ENCODE measurements around the gene C2orf15. TPM values are rescaled to one million over a fixed set of nuclear protein-coding genes. Genes with fewer than 3 reads are reported as not detected.

The C2orf15 gene
- total RNA-seq, 1 donor from 2014 or later: 5.6 TPM

DNA sequence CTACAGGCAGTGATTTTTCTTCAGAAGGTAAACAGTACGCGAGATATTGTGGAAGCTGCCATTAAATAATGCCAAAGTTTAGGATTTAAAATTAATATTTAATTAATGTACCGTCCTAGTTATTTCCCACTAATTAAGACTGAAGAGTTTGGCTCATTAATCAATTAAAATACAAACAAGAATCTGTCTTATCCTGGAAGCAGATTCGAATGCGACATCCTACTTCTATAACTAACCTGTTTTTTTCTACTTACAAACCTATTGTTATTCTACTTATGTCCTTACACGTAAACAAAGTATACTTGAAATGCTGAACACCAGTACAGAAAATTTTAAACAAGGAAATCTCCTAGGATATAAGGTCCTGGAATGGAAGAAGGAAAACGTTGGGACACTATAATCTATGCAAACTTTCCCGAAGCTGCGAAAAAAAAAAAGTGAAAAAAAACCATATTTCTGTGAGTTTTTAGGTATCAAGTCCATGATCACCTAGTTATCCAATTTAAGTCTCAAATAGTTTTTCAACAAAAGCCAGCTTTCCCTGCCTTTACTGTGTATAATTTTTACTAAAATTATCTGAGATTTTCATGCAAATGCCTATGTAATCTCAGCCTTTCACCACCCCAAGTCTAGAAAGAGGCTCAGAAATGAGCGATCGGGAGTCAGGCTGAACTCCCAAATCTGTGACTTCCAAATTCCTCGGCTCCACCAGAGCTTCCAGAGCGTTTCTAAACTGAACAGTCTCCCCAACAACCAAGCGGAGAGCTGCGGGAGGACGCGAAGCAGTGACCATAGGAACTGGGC lies 1.2 kb upstream of the C2orf15 start:
- H3K27me3 Mint-ChIP-seq: no peaks in the 10 kb centered on the region
- H3K9me3 Mint-ChIP-seq: peaks cover 4% of the 10 kb centered on the region
- H3K4me3 Mint-ChIP-seq: peak overlapping the region; percentile 99
- H3K27ac Mint-ChIP-seq: peak overlapping the region; percentile 95
- peaks cover 11% of the 10 kb centered on the region for H3K36me3 Mint-ChIP-seq
- TF ChIP-seq, protein P1, sequence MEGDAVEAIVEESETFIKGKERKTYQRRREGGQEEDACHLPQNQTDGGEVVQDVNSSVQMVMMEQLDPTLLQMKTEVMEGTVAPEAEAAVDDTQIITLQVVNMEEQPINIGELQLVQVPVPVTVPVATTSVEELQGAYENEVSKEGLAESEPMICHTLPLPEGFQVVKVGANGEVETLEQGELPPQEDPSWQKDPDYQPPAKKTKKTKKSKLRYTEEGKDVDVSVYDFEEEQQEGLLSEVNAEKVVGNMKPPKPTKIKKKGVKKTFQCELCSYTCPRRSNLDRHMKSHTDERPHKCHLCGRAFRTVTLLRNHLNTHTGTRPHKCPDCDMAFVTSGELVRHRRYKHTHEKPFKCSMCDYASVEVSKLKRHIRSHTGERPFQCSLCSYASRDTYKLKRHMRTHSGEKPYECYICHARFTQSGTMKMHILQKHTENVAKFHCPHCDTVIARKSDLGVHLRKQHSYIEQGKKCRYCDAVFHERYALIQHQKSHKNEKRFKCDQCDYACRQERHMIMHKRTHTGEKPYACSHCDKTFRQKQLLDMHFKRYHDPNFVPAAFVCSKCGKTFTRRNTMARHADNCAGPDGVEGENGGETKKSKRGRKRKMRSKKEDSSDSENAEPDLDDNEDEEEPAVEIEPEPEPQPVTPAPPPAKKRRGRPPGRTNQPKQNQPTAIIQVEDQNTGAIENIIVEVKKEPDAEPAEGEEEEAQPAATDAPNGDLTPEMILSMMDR (conservative IDR thresholded peaks at IDR 0.05): no peak
- no peak for DNase-seq (ENCODE audit: extremely low spot score, unreplicated experiment)
- H3K4me1 Mint-ChIP-seq (ENCODE audit: unreplicated experiment): no peaks in the 10 kb centered on the region

DNA sequence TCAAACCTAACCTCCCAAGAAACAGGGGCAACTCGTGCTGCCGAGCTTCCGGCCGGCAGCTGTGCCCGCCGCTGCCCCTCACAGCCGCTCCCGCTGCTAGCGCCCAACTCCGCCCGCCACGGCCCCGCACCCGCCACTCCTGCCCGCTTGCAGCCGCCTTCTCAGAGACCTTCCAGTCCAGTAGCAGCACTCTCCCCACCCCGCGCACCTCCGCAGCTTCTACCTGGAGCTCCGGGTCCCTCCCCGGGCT lies 722 bp upstream of the C2orf15 start:
- H3K4me3 Mint-ChIP-seq: peak overlapping the region; percentile 99
- H3K36me3 Mint-ChIP-seq: peaks cover 11% of the 10 kb centered on the region
- TF ChIP-seq, protein P1 (conservative IDR thresholded peaks at IDR 0.05): no peak
- peaks cover 4% of the 10 kb centered on the region for H3K9me3 Mint-ChIP-seq
- no peak for DNase-seq (ENCODE audit: extremely low spot score, unreplicated experiment)
- peak overlapping the region; percentile 95 for H3K27ac Mint-ChIP-seq
- no peaks in the 10 kb centered on the region for H3K27me3 Mint-ChIP-seq
- H3K4me1 Mint-ChIP-seq (ENCODE audit: unreplicated experiment): no peaks in the 10 kb centered on the region

DNA sequence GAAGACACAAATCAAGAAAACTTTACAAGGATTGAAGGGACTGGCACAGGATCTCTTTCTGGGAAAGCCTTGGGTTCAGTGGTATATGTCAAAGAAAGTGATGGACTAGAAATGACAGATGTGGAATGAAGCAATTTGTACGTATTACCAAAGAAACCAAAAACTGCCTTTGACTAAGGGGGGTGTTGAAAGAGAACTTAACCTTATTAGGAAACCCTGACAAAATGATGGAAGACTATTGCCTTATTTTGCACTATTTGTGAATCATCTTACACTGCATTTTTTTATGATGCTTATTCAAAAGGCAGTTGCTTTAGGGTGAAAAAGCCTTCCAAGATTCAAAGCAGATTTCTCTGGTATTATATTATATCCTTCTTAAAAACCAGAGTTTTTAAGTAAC lies 9.2 kb downstream of the C2orf15 start:
- peaks cover 10% of the 10 kb centered on the region for H3K4me1 Mint-ChIP-seq (ENCODE audit: unreplicated experiment)
- DNase-seq (ENCODE audit: extremely low spot score, unreplicated experiment): no peak
- no peak overlapping the region for H3K27ac Mint-ChIP-seq
- no peaks in the 10 kb centered on the region for H3K9me3 Mint-ChIP-seq
- H3K4me3 Mint-ChIP-seq: no peak overlapping the region
- no peaks in the 10 kb centered on the region for H3K27me3 Mint-ChIP-seq
- TF ChIP-seq, protein P1 (conservative IDR thresholded peaks at IDR 0.05): no peak
- H3K36me3 Mint-ChIP-seq: peaks cover 3% of the 10 kb centered on the region

DNA sequence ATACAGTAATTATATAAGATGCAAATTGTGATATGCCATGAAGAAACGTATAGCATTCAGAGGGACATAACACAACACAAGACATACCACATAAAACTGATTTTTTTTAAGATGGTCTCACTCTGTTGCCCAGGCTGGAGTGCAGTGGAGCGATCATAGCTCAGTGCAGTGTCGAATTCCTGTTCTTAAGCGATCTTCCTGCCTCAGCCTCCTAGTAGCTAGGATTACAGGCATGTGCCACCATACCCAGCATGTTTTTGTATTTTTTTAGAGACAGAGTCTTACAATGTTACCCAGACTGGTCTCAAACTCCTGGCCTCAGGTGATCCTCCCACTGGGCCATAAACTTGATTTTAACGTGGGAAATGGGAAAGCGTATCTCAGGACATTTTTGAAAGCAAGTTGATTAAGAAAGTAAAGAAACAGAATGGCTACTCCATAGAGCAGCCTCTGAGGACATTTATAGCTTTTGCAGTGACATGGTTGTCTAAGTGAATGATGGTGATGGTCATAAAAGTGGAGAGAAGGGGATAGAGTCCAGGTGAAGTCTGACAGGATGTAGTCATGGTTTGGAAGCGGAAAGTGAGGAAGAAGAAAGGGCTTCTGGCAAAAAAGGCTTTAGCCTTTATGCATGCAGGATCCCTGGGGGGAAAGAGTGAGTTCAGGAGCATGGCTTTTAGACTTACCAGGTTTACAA lies 10.8 kb downstream of the C2orf15 start:
- Mint-ChIP-seq H3K27ac (no peak overlapping the region), H3K9me3 (no peaks in the 10 kb centered on the region), H3K36me3 (peaks cover 6% of the 10 kb centered on the region), H3K4me3 (no peak overlapping the region), H3K4me1 (ENCODE audit: unreplicated experiment) (peaks cover 17% of the 10 kb centered on the region), H3K27me3 (no peaks in the 10 kb centered on the region)
- TF ChIP-seq, protein P1 (conservative IDR thresholded peaks at IDR 0.05): no peak
- no peak for DNase-seq (ENCODE audit: extremely low spot score, unreplicated experiment)

- no peaks in the 10 kb centered on the region for H3K27me3 Mint-ChIP-seq
- no peak overlapping the region for H3K27ac Mint-ChIP-seq
- H3K4me3 Mint-ChIP-seq: no peak overlapping the region
Measured at GRCh38 chr2:99153921-99154604, 12.6 kb downstream of the C2orf15 start.

More at GRCh38 chr2:99153921-99154604, 12.6 kb downstream of the C2orf15 start:
- Mint-ChIP-seq H3K4me1 (ENCODE audit: unreplicated experiment) (peaks cover 18% of the 10 kb centered on the region), H3K36me3 (peaks cover 7% of the 10 kb centered on the region), H3K9me3 (no peaks in the 10 kb centered on the region)
- no peak for DNase-seq (ENCODE audit: extremely low spot score, unreplicated experiment)
- TF ChIP-seq, protein P1 (conservative IDR thresholded peaks at IDR 0.05): no peak
